Renal cortex interstitium (tissue), 11 donors: ENCODE data around the gene ANKRD16. TPM values are rescaled to one million over a fixed set of nuclear protein-coding genes. Genes with fewer than 3 reads are reported as not detected.
"Not testable (repeated sequence)": the region's sequence is repeated elsewhere in the genome, so short reads cannot be mapped to it uniquely, and the experiment has no call there.

ENCODE experiments used
- DNase-seq, 11 donors: peaks; one replicate each; pipeline ENCODE4 v3.0.0-alpha.2; 2013; ENCODE audit warnings: low read depth in 9 of 11, low spot score in 4 of 11; ENCODE audit errors: extremely low read depth in 1 of 11
- polyA plus RNA-seq, 3 donors: library from polyadenylated mRNA; unstranded; fragments of 120-200 nt; gene quantifications; one replicate each; pipeline ENCODE4 v1.2.1, GENCODE V29; 2013; ENCODE audit not compliant: insufficient read length in 3 of 3

ANKRD16 gene
- polyA plus RNA-seq, 3 donors = 9.3 to 12.8 (median 12.5) TPM

DNA sequence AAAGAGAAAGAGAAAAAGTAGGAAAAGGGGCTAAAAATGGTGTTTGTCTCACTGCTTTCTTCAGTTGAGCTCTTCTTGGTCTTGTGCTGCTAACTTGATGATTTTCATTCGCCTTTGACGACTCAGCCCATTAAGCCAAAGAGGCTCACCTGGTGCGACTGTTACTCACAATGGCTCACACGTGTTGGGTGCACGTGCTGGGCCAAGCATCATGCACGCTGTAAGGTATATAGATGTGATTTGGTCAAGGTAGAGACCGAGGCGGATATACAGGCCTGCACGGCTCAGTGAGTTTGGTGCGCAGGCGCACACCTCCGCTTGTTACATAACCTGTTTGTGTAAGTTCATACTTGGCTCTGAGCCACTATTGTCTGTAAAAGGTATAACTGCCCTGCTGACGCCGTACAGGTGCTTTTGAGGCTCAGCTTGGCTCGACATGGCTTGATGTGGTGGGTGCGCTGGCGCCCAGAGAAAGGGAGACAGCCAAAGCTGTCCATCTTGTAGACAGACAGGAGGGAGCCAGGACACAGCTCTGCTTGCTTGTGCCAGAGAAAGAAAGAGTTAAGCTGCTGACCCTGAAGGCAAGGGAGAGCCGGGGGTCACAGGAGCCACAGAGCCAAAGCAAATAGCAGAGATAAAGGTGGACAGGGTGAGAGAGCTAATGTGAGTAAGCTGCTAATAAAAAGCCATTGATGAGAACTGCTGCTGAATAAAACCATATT is 33.6 kb downstream of the ANKRD16 start:
- DNase-seq = no peak

- no peak for DNase-seq
Measured at GRCh38 chr10:5854131-5854475, 35.6 kb downstream of the ANKRD16 start.

GRCh38 chr10:5846667-5847066 is 43.0 kb downstream of the ANKRD16 start:
- DNase-seq = not testable (repeated sequence)

GRCh38 chr10:5844345-5845055 is 45.2 kb downstream of the ANKRD16 start:
- DNase-seq = no peak

DNA sequence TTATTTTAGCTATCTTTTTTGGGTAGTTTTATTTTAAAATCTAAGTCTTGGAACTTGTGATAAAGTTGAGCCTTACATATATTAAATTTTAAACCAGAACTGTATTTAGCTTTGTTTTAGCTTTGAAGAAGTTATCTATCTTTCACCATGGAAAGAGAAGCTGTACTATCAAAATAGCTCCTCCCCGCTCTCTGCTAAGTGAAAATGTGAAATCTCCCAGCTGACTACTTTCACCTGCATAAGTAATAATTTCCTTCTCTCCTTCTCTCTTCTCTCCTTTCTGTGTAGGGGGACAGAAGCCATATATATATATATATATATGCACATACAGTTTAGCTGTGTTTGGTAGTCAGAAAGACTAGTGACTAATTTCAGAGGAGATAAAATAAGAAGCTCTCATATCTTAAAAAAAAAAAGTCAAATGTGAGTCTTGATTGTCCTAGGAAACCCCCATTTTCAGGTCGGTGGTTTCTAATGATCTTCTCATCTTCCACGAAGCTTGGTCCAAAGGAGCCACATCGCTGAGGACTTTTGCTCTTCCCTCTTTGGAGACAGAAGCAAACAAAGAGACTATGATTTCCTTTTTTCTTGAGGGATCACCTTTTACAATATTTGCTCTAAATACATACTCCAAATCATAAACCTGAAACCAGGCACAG is 45.9 kb downstream of the ANKRD16 start:
- DNase-seq = no peak

GRCh38 chr10:5841965-5842364 is 47.7 kb downstream of the ANKRD16 start:
- no peak for DNase-seq

GRCh38 chr10:5840314-5841307 is 49.1 kb downstream of the ANKRD16 start:
- DNase-seq = peak in 4 of 11 donors; percentile 12 to 41 (median 36)

DNA sequence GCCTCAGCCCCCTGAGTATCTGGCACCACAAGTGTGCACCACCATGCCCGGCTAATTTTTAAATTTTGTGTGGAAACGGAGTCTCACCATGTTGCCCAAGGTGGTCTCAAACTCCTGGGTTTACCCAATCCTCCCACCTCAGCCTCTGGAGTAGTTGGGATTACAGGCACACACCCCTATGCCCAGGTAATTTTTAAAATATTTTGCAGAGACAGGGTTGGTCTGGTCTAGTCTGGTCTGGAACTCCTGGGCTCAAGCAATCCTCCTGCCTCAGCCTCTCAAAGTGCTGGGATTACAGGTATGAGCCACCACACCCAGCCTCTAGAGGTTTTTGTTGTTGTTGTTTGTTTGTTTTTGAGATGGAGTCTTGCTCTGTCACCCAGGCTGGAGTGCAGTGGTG is 53.5 kb downstream of the ANKRD16 start:
- DNase-seq = not testable (repeated sequence)

DNA sequence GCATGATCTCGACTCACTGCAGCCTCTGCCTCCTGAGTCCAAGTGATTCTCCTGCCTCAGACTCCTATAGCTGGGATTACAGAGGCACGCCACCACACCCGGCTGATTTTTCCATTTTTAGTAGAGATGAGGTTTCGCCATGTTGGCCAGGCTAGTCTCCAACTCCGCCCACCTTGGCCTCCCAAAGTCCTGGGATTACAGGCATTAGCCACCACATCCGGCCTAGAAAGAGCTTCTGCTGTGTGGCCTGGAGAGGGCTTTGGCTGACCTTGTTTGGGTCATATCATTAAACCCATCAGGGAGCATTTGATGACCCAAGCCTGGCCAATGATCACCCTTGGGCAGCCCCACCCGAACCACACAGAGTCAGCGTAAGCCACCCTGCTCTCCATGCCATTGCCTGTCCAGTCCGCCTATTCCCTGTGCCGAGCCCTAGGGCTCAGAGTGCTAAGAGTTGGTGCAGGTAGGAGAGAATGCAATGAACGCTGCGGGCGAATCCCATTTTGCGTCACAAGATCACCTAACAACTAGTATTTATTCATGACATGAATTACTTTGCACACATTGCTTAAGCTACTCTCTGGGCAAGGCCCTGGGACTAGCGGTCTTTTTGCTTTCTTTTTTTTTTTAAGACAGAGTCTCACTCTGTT is 54.1 kb downstream of the ANKRD16 start:
- no peak for DNase-seq

- no peak for DNase-seq
Measured at GRCh38 chr10:5833814-5834213, 55.9 kb downstream of the ANKRD16 start.

DNA sequence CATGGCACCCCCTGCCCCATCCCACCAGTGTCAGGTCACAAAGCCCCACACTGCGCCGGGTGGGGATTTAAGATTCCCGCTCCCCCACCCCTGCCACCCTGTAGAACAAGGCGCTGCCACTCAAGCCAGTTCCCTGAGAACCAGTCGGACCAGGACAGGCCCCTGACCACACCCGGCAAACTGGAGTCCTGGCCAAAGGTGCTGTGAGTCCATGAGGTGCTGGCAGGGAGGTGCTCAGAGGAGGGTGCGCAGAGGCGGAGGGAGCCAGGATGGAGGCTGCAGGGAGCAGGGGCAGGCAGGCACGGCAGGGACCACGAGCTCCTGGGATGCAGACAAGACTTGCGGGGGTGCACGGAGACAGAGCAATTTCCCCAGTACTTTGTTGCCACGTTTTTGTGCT is 56.7 kb downstream of the ANKRD16 start:
- DNase-seq = no peak

DNA sequence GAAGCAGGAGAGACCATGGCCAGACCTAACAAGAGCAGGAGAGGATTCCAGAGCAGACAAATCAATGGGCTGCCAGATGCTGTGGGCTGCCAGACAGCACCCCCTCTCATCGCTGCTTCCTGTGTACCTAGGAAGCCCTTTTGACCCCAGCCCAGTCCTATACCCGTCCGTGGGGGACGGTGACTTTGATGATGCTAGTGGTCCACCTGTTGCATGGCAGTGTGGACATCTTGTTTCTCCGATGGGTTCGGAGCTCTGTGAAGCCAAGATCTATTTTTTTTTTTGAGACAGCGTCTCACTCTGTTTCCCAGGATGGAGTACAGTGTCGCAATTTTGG is 58.3 kb downstream of the ANKRD16 start:
- DNase-seq = no peak

- no peak for DNase-seq
Measured at GRCh38 chr10:5830629-5831445, 58.9 kb downstream of the ANKRD16 start.

GRCh38 chr10:5829267-5829666 is 60.4 kb downstream of the ANKRD16 start:
- DNase-seq = no peak

- no peak for DNase-seq
Measured at GRCh38 chr10:5828725-5829124, 61.0 kb downstream of the ANKRD16 start.

- no peak for DNase-seq
Measured at GRCh38 chr10:5827841-5828240, 61.9 kb downstream of the ANKRD16 start.

GRCh38 chr10:5826511-5826910 is 63.2 kb downstream of the ANKRD16 start:
- not testable (repeated sequence) for DNase-seq

DNA sequence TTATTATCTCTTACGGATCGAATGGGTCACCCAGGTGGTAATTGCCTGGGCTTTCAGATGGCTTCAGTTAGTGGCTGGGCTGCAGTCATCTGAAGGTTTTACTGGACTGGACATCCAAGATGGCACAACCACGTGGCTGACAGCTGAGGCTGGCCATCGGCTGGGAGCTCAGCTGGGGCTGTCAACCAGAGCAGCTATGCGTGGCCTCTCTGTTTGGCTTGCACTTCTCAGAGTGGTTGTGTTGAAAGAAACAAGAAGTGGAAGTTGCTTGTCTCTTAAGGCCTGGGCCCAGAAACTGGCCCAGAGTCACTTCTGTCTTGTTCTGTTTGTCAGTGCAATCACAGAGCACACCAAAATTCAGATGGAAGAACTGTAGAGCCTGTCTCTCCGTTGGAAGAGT is 70.8 kb downstream of the ANKRD16 start:
- no peak for DNase-seq
